Stimulated activated naive CD8-positive, alpha-beta T cell treated with anti-CD3 and anti-CD28 coated beads, Interleukin-15, amount 100 ng/mL, for 72 hours (primary cell): Measurements from ENCODE around the gene PFKFB2.

Experiments
- ATAC-seq: fragments of 150-1000 bp; cut with Tn5 transposase; 2 replicates; pipeline ENCODE4 v1.10.0; 2021; ENCODE audit warnings: mild to moderate bottlenecking, moderate library complexity
- DNase-seq, 2 donors: peaks; one replicate each; pipeline ENCODE4 v3.0.0; 2021 to 2022
- H3K27ac Mint-ChIP-seq, 2 donors: one replicate each; pipeline ENCODE4 v1.8.0; 2022; ENCODE audit warnings: mild to moderate bottlenecking in 2 of 2, mixed read lengths in 2 of 2, moderate library complexity in 2 of 2
- H3K27me3 Mint-ChIP-seq: one replicate; pipeline ENCODE4 v1.8.0; 2022; ENCODE audit warnings: mixed read lengths
- H3K4me1 Mint-ChIP-seq: one replicate; pipeline ENCODE4 v1.8.0; 2022; ENCODE audit warnings: mild to moderate bottlenecking, mixed read lengths
- H3K4me3 Mint-ChIP-seq, 2 donors: one replicate each; pipeline ENCODE4 v1.8.0; 2022; ENCODE audit warnings: mild to moderate bottlenecking in 2 of 2, mixed read lengths in 2 of 2, moderate library complexity in 1 of 2
- H3K9me3 Mint-ChIP-seq, 2 donors: one replicate each; pipeline ENCODE4 v1.8.0; 2022; ENCODE audit warnings: mixed read lengths in 2 of 2

Gene PFKFB2

GRCh38 chr1:207019661-207020060 is 33.4 kb upstream of the PFKFB2 start:
- DNase-seq (no peak), ATAC-seq (no peak)
- H3K4me1 Mint-ChIP-seq: peaks cover 13% of the 10 kb centered on the region
- no peak overlapping the region for H3K4me3 Mint-ChIP-seq
- no peaks in the 10 kb centered on the region for H3K9me3 Mint-ChIP-seq
- H3K27ac Mint-ChIP-seq: no peak overlapping the region
- H3K27me3 Mint-ChIP-seq: peaks cover 13% of the 10 kb centered on the region

GRCh38 chr1:207020065-207020708 is 32.9 kb upstream of the PFKFB2 start:
- ATAC-seq (no peak), DNase-seq (no peak)
- Mint-ChIP-seq H3K27ac (no peak overlapping the region), H3K9me3 (no peaks in the 10 kb centered on the region), H3K4me3 (no peak overlapping the region), H3K27me3 (peaks cover 12% of the 10 kb centered on the region), H3K4me1 (peaks cover 17% of the 10 kb centered on the region)

- Mint-ChIP-seq H3K27ac (no peak overlapping the region), H3K4me3 (no peak overlapping the region), H3K9me3 (no peaks in the 10 kb centered on the region), H3K4me1 (peaks cover 16% of the 10 kb centered on the region), H3K27me3 (peaks cover 10% of the 10 kb centered on the region)
- ATAC-seq: peak; percentile 41
- no peak for DNase-seq
Measured at GRCh38 chr1:207020709-207021107, 32.4 kb upstream of the PFKFB2 start.

GRCh38 chr1:207021139-207021861 is 31.8 kb upstream of the PFKFB2 start:
- DNase-seq: no peak
- Mint-ChIP-seq H3K4me1 (peaks cover 11% of the 10 kb centered on the region), H3K9me3 (no peaks in the 10 kb centered on the region), H3K27me3 (peaks cover 10% of the 10 kb centered on the region), H3K4me3 (no peak overlapping the region), H3K27ac (no peak overlapping the region)
- no peak for ATAC-seq

GRCh38 chr1:207021876-207022596 is 31.0 kb upstream of the PFKFB2 start:
- Mint-ChIP-seq H3K9me3 (no peaks in the 10 kb centered on the region), H3K27me3 (peaks cover 14% of the 10 kb centered on the region), H3K4me1 (peaks cover 11% of the 10 kb centered on the region), H3K4me3 (no peak overlapping the region), H3K27ac (peak overlapping the region in 1 of 2 donors; percentile 35)
- no peak for ATAC-seq
- DNase-seq: no peak

GRCh38 chr1:207022996-207023679 is 29.9 kb upstream of the PFKFB2 start:
- Mint-ChIP-seq H3K27me3 (peaks cover 21% of the 10 kb centered on the region), H3K4me3 (no peak overlapping the region), H3K9me3 (no peaks in the 10 kb centered on the region), H3K4me1 (peaks cover 11% of the 10 kb centered on the region), H3K27ac (no peak overlapping the region)
- no peak for DNase-seq
- no peak for ATAC-seq

GRCh38 chr1:207024202-207025145 is 28.6 kb upstream of the PFKFB2 start:
- DNase-seq (no peak), ATAC-seq (peak; percentile 42)
- peaks cover 31% of the 10 kb centered on the region for H3K27me3 Mint-ChIP-seq
- H3K27ac Mint-ChIP-seq: peak overlapping the region; percentile 31 to 84
- peaks cover 11% of the 10 kb centered on the region for H3K4me1 Mint-ChIP-seq
- no peak overlapping the region for H3K4me3 Mint-ChIP-seq
- H3K9me3 Mint-ChIP-seq: no peaks in the 10 kb centered on the region

- peaks cover 37% of the 10 kb centered on the region for H3K27me3 Mint-ChIP-seq
- H3K9me3 Mint-ChIP-seq: no peaks in the 10 kb centered on the region
- H3K27ac Mint-ChIP-seq: peak overlapping the region in 1 of 2 donors; percentile 22
- no peak overlapping the region for H3K4me3 Mint-ChIP-seq
- no peak for DNase-seq
- no peak for ATAC-seq
- H3K4me1 Mint-ChIP-seq: peaks cover 11% of the 10 kb centered on the region
Measured at GRCh38 chr1:207025146-207025880, 27.8 kb upstream of the PFKFB2 start.

GRCh38 chr1:207026104-207026534 is 27.0 kb upstream of the PFKFB2 start:
- Mint-ChIP-seq H3K4me3 (no peak overlapping the region), H3K27me3 (peaks cover 45% of the 10 kb centered on the region), H3K4me1 (peaks cover 11% of the 10 kb centered on the region), H3K9me3 (no peaks in the 10 kb centered on the region), H3K27ac (no peak overlapping the region)
- DNase-seq (no peak), ATAC-seq (no peak)

- Mint-ChIP-seq H3K27ac (no peak overlapping the region), H3K4me1 (peaks cover 11% of the 10 kb centered on the region), H3K4me3 (no peak overlapping the region), H3K27me3 (peaks cover 57% of the 10 kb centered on the region), H3K9me3 (no peaks in the 10 kb centered on the region)
- DNase-seq (no peak), ATAC-seq (no peak)
Measured at GRCh38 chr1:207027206-207027777, 25.8 kb upstream of the PFKFB2 start.

GRCh38 chr1:207027921-207028320 is 25.2 kb upstream of the PFKFB2 start:
- Mint-ChIP-seq H3K27me3 (peaks cover 63% of the 10 kb centered on the region), H3K9me3 (no peaks in the 10 kb centered on the region), H3K27ac (no peak overlapping the region), H3K4me3 (no peak overlapping the region), H3K4me1 (peaks cover 11% of the 10 kb centered on the region)
- no peak for ATAC-seq
- DNase-seq: no peak

GRCh38 chr1:207028884-207029650 is 24.0 kb upstream of the PFKFB2 start:
- Mint-ChIP-seq H3K4me1 (peaks cover 10% of the 10 kb centered on the region), H3K27me3 (peaks cover 64% of the 10 kb centered on the region), H3K27ac (no peak overlapping the region), H3K4me3 (no peak overlapping the region), H3K9me3 (no peaks in the 10 kb centered on the region)
- ATAC-seq (no peak), DNase-seq (no peak)

- H3K9me3 Mint-ChIP-seq: no peaks in the 10 kb centered on the region
- H3K27me3 Mint-ChIP-seq: peaks cover 55% of the 10 kb centered on the region
- H3K27ac Mint-ChIP-seq: no peak overlapping the region
- H3K4me1 Mint-ChIP-seq: peaks cover 1% of the 10 kb centered on the region
- no peak for ATAC-seq
- H3K4me3 Mint-ChIP-seq: no peak overlapping the region
- DNase-seq: no peak
Measured at GRCh38 chr1:207029701-207030521, 23.2 kb upstream of the PFKFB2 start.
